ENCODE data around the gene SNTG2. TPM values are rescaled to one million over a fixed set of nuclear protein-coding genes. Genes with fewer than 3 reads are reported as not detected.

SNTG2 gene
- total RNA-seq, 2 experiments from 2014 or later, result 2.5 to 3.2 TPM

DNA sequence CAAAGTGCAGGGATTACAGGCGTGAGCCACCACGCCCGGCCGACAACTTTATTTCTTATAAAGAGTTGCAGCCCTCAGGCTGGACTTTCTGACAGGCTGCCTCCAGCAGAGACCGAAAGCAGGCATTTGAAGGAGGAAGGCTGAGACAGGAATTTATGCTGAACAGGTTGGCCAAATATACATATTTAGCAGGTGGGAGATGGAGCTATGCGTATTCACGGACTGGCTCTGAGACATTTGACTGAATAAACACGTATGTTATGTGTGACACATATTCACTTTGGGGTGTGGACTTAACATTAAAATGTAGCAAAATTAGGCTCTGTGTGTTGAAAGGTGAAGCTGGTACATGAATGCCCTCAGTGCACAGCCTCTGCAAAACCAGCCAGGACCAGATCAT is 65.9 kb downstream of the SNTG2 start:
- Mint-ChIP-seq H3K27ac (no peak overlapping the region), H3K9me3 (no peaks in the 10 kb centered on the region), H3K4me1 (ENCODE audit: low read depth) (no peaks in the 10 kb centered on the region), H3K4me3 (no peak overlapping the region), H3K27me3 (no peaks in the 10 kb centered on the region), H3K36me3 (ENCODE audit: low read depth) (no peaks in the 10 kb centered on the region)
- DNase-seq (no peak), ATAC-seq (no peak)
- intact Hi-C loops (cut with micrococcal nuclease), result no loop called here
- POLR2A ChIA-PET, result no interaction called here
- CTCF ChIA-PET, result no interaction called here
- TF ChIP-seq, protein P1, sequence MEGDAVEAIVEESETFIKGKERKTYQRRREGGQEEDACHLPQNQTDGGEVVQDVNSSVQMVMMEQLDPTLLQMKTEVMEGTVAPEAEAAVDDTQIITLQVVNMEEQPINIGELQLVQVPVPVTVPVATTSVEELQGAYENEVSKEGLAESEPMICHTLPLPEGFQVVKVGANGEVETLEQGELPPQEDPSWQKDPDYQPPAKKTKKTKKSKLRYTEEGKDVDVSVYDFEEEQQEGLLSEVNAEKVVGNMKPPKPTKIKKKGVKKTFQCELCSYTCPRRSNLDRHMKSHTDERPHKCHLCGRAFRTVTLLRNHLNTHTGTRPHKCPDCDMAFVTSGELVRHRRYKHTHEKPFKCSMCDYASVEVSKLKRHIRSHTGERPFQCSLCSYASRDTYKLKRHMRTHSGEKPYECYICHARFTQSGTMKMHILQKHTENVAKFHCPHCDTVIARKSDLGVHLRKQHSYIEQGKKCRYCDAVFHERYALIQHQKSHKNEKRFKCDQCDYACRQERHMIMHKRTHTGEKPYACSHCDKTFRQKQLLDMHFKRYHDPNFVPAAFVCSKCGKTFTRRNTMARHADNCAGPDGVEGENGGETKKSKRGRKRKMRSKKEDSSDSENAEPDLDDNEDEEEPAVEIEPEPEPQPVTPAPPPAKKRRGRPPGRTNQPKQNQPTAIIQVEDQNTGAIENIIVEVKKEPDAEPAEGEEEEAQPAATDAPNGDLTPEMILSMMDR (IDR thresholded peaks at IDR 0.05), result no peak

DNA sequence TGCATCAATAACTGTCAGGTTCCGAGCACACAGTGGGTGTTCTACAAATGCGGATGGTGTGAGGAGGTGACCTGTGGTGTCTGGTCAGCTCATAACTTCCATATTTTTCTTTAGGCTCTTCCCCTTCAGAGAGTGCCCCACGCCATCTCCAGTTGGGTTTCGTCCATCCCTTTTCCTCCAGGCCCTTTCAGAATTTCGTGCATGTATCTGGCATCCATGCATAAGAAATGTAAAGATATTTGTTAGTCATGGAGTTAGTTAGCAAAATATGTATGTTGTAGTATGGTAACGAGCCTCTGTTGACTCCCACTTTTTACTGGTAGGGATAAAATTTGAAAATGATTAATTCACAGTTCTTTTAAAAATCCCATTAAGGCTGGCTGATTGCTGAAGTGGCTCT is 67.2 kb downstream of the SNTG2 start:
- Mint-ChIP-seq H3K9me3 (no peaks in the 10 kb centered on the region), H3K4me1 (ENCODE audit: low read depth) (no peaks in the 10 kb centered on the region), H3K27ac (no peak overlapping the region), H3K4me3 (no peak overlapping the region), H3K27me3 (no peaks in the 10 kb centered on the region), H3K36me3 (ENCODE audit: low read depth) (no peaks in the 10 kb centered on the region)
- DNase-seq (no peak), ATAC-seq (no peak)
- ChIA-PET CTCF (no interaction called here), POLR2A (no interaction called here)
- TF ChIP-seq, protein P1 (IDR thresholded peaks at IDR 0.05), result no peak
- intact Hi-C loops (cut with micrococcal nuclease), result no loop called here

DNA sequence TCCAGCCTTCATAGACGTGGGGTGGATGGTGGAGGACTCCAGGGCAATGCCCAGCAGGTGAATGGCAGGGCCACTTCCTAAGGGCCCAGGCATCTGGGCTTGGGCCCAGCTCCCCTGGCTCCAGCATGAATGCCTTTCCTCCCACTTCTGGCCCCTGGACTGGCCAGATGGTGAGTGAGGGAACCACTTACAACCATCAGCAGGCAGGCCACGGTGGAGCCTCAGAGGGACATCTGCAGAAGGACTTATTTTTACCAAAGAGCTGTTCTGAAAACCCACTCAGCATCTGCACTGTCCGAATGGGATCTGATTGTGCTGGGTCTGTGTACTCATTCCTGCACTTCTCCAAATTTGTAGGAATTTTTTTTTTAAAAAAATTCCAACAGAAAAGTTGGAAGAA is 69.6 kb downstream of the SNTG2 start:
- no peak for DNase-seq
- ChIA-PET POLR2A (no interaction called here), CTCF (no interaction called here)
- H3K4me1 Mint-ChIP-seq (ENCODE audit: low read depth), result no peaks in the 10 kb centered on the region
- no peak overlapping the region for H3K4me3 Mint-ChIP-seq
- H3K27ac Mint-ChIP-seq, result no peak overlapping the region
- ATAC-seq, result no peak
- intact Hi-C loops (cut with micrococcal nuclease), result no loop called here
- no peaks in the 10 kb centered on the region for H3K36me3 Mint-ChIP-seq (ENCODE audit: low read depth)
- H3K9me3 Mint-ChIP-seq, result no peaks in the 10 kb centered on the region
- TF ChIP-seq, protein P1 (IDR thresholded peaks at IDR 0.05), result no peak
- no peaks in the 10 kb centered on the region for H3K27me3 Mint-ChIP-seq

DNA sequence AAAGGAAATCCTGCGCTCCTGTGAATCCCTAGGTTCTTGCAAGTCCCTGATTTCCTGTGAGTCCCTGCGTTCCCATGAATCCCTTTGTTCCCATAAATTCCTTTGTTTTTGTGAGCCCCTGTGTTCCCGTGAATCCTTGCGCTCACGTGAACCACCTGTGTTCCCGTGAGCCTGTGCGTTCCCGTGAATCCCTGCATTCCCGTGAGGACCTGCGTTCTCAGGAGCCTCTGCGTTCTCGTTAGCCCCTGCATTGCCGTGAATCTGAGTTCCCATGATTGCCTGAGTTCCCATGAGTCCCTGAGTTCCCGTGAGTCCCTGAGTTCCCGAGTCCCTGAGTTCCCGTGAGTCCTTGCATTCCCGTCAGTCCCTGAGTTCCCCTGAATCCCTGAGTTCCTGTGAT is 71.5 kb downstream of the SNTG2 start:
- Mint-ChIP-seq H3K9me3 (no peaks in the 10 kb centered on the region), H3K4me1 (ENCODE audit: low read depth) (no peaks in the 10 kb centered on the region), H3K4me3 (no peak overlapping the region), H3K27me3 (no peaks in the 10 kb centered on the region), H3K36me3 (ENCODE audit: low read depth) (no peaks in the 10 kb centered on the region), H3K27ac (no peak overlapping the region)
- DNase-seq, result no peak
- ChIA-PET CTCF (no interaction called here), POLR2A (no interaction called here)
- TF ChIP-seq, protein P1 (IDR thresholded peaks at IDR 0.05), result no peak
- no peak for ATAC-seq
- intact Hi-C loops (cut with micrococcal nuclease), result no loop called here

DNA sequence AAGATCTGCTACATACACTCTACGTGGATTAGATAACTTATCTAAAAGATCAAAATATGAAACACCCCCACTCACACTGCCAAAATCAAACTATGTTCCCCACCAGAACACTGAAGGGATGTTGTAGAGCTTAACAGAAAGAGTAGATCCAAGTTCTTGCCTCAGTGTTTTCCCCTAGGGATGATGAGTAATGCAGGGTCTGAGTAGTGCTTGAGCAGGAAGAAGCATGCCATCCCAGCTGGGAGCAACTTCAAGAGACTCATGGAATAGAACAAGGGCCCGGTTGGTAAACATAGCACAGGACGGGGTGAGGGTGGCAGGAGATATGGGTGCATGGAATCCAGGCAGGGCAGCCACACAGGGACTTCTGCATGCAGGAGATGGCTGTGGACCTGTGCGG is 74.3 kb downstream of the SNTG2 start:
- no peak overlapping the region for H3K27ac Mint-ChIP-seq
- ChIA-PET POLR2A (no interaction called here), CTCF (no interaction called here)
- no peaks in the 10 kb centered on the region for H3K36me3 Mint-ChIP-seq (ENCODE audit: low read depth)
- H3K27me3 Mint-ChIP-seq, result no peaks in the 10 kb centered on the region
- H3K4me1 Mint-ChIP-seq (ENCODE audit: low read depth), result no peaks in the 10 kb centered on the region
- DNase-seq (no peak), ATAC-seq (no peak)
- H3K4me3 Mint-ChIP-seq, result no peak overlapping the region
- TF ChIP-seq, protein P1 (IDR thresholded peaks at IDR 0.05), result no peak
- H3K9me3 Mint-ChIP-seq, result no peaks in the 10 kb centered on the region
- intact Hi-C loops (cut with micrococcal nuclease), result no loop called here
